Measurements from ENCODE around the gene TMPRSS15.

Gene TMPRSS15

GRCh38 chr21:18340387-18340942, 63.1 kb downstream of the TMPRSS15 start:
- DNase-seq, result no peak

GRCh38 chr21:18335651-18336236, 67.8 kb downstream of the TMPRSS15 start:
- DNase-seq, result no peak

DNA sequence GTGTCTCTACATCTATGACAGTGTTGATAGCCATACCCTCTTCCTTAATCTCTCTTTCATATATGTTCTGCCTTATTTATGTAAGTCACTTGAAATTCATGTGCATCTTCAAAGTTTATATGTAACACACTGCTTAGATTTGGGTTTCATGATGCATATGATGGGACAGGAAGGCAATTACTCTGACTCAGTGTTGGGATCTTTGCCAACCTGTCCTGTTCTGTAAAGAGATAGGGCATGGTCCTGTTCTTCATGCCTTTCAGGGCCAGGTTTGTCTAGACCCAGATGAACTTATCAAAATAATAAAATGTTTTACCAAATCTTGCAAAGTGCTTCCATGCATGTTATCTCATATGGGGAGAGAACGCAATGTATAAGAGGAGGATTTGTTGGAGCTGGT, 69.5 kb downstream of the TMPRSS15 start:
- no peak for DNase-seq

DNA sequence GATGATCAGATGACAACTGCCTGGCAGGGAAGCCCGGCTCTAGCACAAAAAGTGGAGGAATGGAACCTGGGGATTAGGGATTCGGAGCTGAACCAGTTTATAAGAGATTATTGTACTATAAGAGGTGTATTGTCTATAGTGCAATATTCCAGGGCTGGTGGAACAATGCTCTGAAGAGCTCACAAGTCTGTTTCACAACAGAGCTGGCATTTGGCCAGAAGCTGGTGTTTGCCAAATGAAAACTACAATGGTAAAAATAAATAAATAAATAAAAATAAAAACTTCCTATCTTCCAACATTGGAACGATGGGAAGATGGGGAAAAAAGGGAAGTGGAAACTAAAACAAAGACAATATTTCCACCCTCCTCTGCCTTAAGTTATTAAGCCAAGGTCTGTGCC, 85.4 kb downstream of the TMPRSS15 start:
- DNase-seq, result no peak

GRCh38 chr21:18298228-18298627, 105.4 kb downstream of the TMPRSS15 start:
- no peak for DNase-seq

DNA sequence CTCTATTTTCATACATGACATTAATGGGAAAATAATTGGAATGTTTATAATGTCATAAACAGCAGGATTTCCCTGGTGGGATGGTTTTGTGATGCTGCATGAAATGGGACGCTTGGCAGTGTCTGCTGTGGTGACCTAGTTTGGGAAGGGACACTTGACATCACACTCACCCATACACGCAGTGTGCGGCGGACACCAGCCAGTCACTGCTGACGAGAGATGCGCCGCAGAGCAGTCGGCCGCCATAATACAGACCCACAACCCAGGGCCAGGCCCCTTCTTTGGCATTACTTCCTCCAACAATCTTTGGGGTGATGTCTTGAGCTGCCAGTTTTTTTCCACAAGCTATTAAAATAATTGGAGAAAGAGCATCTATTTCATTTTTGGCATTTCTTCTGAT, 109.5 kb downstream of the TMPRSS15 start:
- no peak for DNase-seq

GRCh38 chr21:18289876-18290275, 113.7 kb downstream of the TMPRSS15 start:
- no peak for DNase-seq

- DNase-seq, result no peak
Measured at GRCh38 chr21:18285379-18285778, 118.2 kb downstream of the TMPRSS15 start.

- no peak for DNase-seq
Measured at GRCh38 chr21:18275781-18276180, 127.8 kb downstream of the TMPRSS15 start.

- no peak for DNase-seq
Measured at GRCh38 chr21:18274370-18274769, 129.2 kb downstream of the TMPRSS15 start.

DNA sequence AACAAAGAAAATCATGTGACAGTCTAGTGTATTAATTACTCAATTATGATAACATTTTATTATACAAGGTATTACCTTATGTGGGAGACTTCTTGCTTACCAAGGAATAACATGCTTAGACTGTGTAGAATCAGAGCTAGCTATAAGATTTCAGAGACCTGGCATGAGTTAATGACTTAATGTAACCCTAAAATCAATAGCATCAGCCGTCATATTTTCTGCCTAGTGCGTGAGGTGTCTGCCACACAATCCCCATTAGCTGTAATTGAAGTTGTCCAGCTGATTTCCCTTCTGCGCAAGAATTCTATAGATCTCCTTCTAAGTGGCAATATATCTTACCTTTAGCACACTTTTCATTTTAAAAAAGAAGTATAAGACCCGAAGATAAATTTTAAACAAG, 130.2 kb downstream of the TMPRSS15 start:
- no peak for DNase-seq

DNA sequence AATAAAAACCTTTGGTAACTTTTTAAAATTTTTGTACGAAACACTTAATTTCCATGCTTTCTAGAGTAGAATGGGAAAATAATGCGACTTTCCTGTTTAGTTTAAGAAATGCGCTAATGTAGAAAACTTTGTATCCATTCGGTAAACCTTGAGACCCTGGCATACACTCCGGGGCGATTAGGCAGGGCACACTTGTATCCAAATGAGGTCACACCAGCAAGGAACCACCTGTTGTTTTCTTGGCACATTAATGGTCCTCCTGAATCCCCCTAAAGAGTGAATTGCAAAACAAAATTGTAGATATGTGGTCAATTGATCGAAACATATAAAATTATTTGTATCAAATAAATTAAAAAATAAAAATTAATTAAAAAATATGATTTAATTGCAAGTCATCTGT, 133.7 kb downstream of the TMPRSS15 start:
- no peak for DNase-seq

GRCh38 chr21:18268906-18269305, 134.7 kb downstream of the TMPRSS15 start:
- no peak for DNase-seq

- no peak for DNase-seq
Measured at GRCh38 chr21:18267496-18267895, 136.1 kb downstream of the TMPRSS15 start.

DNA sequence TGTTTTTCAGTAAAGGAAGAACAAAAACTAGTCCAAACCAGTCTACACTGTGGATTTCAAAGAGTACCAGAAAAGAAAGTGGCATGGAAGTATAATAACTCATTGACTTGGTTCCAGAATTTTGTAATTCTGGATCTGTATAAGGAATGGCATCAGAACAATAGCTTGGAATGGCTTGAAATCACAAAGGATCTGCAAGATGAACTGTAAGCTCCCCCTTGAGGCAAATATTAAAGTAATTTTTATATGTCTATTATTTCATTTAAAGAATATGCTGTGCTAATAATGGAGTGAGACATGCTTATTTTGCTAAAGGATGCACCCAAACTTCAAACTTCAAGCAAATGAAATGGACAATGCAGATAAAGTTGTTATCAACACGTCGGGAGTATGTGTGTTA, 137.6 kb downstream of the TMPRSS15 start:
- no peak for DNase-seq

- no peak for DNase-seq
Measured at GRCh38 chr21:18253799-18254198, 149.8 kb downstream of the TMPRSS15 start.

- no peak for DNase-seq
Measured at GRCh38 chr21:18253221-18253620, 150.4 kb downstream of the TMPRSS15 start.

DNA sequence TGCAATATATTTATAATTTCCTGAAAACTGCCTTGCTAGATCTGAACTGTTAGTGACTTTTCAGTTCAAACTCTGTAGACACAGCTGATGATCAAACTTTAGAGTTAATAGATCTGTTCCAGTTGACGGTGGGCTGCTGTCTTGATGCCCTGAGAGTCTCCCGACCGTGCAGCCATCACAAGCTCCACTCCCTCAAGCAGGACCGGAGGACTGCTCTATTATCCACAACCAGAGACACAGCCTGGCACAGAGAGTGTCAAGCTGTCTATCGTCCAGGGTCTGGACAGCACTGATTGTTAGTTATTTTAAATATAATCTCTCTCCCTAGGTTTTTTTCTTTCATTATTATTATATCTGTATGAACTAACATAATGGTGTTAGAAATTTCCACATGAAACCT, 150.9 kb downstream of the TMPRSS15 start:
- DNase-seq, result no peak

- DNase-seq, result no peak
Measured at GRCh38 chr21:18252256-18252655, 151.3 kb downstream of the TMPRSS15 start.

- no peak for DNase-seq
Measured at GRCh38 chr21:18251065-18251464, 152.5 kb downstream of the TMPRSS15 start.

- peak; percentile 75 for DNase-seq
Measured at GRCh38 chr21:18249672-18250071, 153.9 kb downstream of the TMPRSS15 start.

- DNase-seq, result no peak
Measured at GRCh38 chr21:18248171-18248570, 155.4 kb downstream of the TMPRSS15 start.

DNA sequence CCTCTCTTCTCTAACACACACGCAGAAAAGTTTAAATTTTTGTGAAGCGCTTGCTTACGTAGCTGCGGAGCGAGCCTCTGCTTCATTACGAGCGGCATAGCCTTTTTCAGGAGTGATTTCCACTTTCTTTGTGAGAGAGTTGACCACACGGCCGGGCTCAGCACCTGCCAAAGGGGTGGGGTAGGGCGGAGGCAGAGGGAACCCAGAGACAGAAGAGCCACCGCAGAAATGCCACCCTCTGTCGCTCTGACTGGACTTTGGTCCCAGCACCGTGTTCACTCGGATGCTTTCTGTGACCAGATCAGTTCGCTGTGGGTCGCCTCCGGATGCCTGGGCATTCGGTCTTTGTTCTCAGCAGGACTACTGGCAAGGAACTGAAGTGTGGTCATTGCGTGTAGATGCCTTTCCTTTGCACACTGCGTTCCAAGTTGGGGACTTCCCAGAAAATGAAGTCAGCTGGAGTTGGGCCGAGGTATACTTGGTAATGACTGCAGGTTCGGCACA, 158.1 kb downstream of the TMPRSS15 start:
- no peak for DNase-seq

GRCh38 chr21:18244671-18245463, 158.7 kb downstream of the TMPRSS15 start, which contains the start of gene CHODL:
Gene CHODL, plus strand, starts transcription at chr21:18244833. Its CDS starts 391 bp downstream, at chr21:18245224.
- DNase-seq, result no peak
